ENCODE results near the gene FBH1. TPM values are rescaled to one million over a fixed set of nuclear protein-coding genes. Genes with fewer than 3 reads are reported as not detected.
"Not testable (repeated sequence)": the region's sequence is repeated elsewhere in the genome, so short reads cannot be mapped to it uniquely, and the experiment has no call there.

The FBH1 gene
- total RNA-seq, 1 donor from 2014 or later = 67.1 TPM

DNA sequence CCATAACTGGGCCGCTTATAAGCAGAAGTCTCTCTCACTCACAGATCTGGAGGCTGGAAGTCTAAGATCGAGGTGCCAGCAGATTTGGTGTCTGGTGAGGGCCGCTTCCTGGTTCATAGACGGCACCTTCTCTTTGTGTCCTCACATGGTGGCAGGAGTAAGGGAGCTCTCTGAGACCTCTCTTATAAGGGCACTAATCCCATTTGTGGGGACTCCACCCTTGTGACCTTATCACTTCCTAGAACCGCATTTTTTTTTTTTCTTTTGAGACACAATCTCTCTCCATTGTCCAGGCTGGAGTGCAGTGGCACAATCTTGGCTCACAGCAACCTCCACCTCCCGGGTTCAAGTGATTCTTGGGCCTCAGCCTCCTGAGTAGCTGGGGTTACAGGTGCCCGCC is 8.1 kb downstream of the FBH1 start:
- intact Hi-C loops (cut with micrococcal nuclease) = loop anchor here (10.0 kb wide), 1 partner anchor 603 kb away; no protein-coding TSS in a partner anchor

DNA sequence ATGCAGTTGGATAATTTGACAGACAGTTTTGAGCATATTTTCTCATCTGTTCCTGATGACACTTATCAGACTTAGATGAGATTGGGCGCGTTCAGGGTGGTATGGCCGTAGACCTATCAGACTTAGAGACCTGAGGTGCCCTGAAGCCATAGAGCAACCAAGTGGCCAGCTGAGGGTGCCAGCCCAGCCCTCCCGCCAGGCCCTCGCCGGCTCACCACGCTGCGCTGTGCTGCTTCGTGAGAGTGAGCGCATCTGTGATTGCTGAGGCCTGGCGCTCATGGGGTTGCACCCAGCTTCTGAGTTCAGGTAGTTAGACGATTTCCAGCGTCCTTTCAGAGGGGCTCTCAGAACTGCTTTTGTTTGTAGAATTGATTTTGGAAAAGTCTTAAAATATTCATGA is 10.2 kb downstream of the FBH1 start:
- intact Hi-C loops (cut with micrococcal nuclease) = no loop called here

DNA sequence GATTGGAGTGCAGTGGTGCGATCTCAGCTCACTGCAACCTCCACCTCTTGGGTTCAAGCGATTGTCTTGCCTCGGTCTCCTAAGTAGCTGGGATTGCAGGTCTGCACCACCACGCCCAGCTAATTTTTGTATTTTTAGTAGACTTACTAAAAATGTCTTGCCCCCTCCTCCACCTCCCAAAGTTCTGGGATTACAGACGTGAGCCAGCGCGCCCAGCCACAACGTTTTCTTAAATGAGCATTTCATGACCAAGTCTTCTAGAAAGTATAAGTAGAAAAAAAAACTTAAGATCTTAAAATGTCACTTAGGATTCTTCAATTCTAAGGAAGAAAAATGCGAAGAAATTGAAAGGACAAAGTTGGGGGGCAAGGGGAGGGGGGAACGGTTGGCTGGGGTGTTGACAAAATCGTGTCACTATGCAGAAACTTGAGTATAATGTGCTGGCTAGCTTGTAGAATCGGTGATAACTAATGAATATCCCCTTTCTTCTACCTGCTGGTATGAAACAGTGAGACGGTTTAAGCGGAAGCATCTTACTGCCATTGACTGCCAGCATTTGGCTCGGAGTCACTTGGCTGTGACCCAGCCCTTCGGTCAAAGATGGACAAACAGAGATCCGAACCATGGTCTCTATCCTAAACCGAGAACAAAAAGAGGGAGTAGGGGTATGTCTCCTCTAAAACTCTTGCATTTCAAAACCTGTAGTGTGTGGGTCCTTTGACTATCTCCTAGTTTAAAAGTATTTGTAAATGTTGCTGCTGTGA is 12.7 kb downstream of the FBH1 start:
- intact Hi-C loops (cut with micrococcal nuclease) = no loop called here

DNA sequence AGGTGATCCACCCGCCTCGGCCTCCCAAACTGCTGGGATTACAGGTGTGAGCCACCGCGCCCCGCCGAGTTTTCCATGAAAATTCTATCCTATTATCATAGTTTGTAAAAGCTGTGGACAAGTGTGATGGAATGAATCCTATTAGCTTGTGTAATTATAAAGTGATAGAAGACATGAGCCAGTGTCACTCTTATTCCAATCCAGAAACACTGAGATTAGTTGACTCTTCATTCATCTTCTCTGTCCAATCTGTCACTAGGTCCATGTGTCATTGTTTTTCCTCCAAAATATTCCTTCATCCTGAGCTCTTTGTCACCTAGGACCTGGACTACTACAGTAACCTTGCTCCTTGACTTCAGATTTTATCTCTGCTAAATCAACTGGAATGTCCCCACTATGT is 13.5 kb downstream of the FBH1 start:
- intact Hi-C loops (cut with micrococcal nuclease) = no loop called here

DNA sequence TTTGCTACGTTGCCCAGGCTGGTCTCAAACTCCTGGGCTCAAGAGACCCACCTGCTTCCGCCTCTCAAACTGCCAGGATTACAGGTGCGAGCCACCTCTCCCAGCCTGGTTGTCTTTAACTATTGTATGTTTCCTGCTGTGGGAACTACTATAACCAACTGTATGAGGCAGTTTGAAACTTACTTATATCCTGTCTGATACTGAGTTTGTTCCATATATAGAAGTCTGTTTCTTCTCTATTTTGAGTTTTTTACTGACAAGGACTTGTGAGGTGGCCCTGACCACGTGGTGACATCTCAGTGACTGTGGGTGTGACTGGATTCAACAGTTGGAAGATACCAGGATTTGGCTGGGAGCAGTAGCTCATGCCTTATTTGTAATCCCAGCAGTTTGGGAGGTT is 14.2 kb downstream of the FBH1 start:
- intact Hi-C loops (cut with micrococcal nuclease) = no loop called here

DNA sequence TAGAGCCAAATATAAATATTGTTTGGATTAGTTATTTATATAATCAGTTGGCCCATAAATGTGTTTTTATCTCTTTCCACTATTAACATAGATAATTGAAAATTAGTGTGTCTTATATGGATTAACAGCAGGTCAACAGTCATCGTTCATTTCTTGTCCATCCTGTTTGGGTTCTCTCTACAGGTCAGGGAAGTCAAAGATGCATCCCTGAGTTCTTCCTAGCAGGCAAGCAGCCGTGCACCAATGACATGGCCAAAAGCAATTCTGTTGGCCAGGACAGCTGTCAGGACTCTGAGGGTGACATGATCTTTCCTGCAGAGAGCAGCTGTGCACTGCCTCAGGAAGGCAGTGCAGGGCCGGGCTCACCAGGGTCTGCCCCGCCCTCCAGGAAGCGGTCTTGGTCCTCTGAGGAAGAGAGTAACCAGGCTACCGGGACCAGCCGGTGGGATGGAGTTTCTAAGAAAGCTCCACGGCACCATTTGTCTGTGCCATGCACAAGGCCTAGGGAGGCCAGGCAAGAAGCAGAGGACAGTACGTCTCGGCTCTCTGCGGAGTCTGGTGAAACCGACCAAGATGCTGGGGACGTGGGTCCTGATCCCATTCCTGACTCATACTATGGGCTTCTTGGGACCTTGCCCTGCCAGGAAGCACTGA is 15.9 kb downstream of the FBH1 start:
- intact Hi-C loops (cut with micrococcal nuclease) = no loop called here

DNA sequence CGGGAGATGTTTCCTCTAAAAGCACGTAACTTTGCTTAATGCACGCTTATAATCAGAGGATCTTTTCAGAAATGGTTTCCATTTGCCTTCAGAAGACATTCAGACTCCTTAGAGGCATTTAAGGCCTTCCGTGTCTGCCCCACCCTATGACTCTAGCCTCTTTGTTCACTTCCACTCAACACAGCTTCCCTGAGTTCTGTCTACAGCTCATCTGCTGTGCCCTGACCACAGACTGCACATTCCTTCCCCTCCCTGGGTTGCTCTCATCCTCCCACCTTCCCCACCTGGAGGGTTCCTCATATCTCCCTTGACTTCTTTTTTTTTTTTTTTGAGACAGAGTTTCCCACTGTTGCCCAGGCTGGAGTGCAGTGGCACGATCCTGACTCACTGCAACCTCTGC is 16.6 kb downstream of the FBH1 start:
- intact Hi-C loops (cut with micrococcal nuclease) = no loop called here

DNA sequence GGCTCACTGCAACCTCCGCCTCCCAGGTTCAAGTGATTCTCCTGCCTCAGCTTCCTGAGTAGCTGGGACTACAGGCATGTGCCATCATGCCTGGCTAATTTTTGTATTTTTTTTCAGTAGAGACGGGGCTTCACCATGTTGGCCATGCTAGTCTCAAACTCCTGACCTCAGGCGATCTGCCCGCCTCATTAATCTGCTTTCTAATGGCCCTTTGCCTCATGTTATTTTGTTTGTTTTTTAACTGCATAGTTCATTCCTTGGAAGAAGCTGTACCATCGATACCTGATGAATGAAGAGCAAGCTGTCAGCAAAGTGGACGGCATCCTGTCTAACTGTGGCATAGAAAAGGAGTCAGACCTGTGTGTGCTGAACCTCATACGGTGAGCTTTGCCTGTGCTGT is 18.6 kb downstream of the FBH1 start:
- intact Hi-C loops (cut with micrococcal nuclease) = not testable (repeated sequence)

DNA sequence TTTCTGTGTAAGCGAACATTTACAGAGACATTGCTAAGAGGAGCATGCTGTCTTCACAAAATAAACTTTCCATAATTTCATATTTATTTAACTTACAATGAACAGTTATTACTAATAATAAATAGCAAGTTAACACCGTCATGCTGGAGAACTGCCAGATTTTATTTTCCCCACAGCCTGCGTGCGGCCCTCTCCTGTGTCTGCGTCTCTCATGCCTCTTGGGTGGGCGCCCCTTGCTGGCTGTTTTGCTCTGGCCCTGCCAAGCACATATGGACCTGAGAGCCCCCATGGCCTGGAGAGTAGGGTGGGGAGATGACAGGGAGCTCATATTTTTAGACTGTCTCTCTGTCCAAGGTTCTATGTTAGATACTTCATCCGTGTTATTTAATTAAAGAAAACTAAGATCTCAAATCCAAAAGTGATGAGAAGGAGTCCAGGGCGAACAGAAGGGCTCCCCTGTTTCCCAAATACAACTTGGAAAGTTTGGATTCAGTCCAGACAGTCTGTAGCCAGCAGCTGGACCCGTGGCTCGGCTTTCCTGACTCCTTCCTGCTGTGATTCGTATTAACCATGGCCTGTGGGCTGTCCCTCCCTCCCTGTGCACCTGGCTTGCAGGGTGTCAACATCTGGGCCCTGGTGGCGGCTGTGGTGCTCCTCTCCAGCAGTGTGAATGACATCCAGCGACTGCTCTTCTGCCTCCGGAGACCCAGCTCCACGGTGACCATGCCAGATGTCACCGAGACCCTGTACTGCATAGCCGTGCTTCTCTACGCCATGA is 20.5 kb downstream of the FBH1 start:
- intact Hi-C loops (cut with micrococcal nuclease) = no loop called here

DNA sequence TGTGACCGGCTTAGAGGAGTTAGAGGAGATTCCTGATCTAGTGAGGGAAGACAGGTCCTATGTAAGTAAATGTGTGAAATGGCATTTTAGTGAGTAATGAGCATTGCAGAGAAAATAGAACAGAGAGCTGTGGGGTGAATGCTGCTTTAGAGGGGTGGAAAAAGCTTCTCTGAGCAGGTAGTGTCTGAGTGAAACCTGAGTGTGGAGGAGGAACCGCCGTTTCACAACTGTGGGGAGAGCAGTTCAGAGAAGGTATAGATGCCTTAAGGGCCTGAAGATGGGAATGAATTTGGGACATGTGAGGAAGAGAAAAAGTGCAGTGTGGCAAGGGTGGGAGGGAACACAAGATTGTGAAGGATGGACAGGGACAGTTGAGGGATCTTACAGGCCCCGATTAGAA is 21.6 kb downstream of the FBH1 start:
- intact Hi-C loops (cut with micrococcal nuclease) = no loop called here

DNA sequence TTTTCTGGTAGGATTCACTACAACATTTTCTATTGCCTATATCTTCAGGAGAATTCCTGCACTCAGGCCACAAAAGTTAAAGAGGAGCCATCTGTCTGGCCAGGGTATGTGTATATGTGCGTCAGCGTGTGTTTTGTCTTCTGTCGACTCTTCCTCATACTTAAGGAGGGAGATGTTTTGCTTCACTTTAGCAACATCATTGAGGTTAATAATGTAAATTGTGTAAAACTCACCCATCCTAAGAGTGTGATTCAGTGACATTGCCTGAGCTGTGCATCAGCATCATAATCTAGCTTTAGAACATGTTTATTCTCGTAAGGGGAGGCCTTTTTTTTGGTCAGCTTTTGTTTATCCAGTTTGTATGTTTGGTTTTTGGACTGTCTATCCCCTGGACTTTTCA is 23.7 kb downstream of the FBH1 start:
- intact Hi-C loops (cut with micrococcal nuclease) = no loop called here

DNA sequence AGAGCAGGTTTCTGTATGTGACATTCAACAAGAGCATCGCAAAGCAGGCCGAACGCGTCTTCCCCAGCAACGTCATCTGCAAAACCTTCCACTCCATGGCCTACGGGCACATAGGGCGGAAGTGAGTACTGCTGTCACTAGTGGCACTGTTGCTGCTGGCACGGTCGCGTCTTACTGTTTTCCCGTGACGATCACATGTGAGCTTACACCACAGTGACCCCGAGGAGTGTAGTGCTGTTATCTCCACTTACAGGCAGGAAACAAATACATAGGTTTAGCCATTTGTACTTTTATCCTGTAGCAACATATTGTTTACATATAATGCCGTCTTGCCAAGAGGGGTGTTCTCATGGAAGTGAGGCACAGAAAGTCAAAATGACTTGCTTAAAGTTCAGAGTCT is 25.4 kb downstream of the FBH1 start:
- intact Hi-C loops (cut with micrococcal nuclease) = no loop called here

DNA sequence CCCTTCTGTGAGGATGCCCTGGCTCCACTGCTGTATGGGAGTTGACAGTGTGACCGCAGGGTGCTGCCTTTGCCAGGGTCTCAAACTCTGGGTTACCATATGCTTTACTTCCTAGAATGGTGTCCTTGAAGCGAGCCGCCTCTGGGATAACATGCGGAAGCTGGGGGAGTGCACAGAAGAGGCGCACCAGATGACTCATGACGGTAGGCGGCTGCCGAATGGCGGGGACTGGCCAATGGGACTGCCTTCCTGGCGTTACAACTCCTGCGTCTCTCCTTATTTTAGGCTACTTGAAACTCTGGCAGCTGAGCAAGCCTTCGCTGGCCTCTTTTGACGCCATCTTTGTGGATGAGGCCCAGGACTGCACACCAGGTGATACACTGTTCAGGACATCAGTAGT is 27.3 kb downstream of the FBH1 start:
- intact Hi-C loops (cut with micrococcal nuclease) = no loop called here

DNA sequence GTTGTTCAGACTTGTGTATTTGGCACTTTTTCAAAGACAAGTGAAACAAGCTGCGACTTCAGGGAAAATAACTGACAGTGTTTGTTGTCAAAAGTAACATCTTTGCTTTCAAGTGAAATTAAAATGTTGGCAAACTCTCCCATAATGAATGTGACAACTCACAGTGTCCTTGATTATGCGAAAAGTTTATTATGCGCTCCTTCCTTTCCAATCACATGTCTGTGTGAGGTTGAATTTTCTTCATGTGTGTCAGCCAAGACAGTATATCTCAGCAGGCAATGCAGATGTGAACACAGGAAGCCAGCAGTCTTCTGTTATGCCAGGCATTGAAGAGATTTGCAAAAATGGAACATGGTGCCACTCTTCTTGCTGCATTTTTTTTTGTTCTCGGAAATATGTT is 28.7 kb downstream of the FBH1 start:
- intact Hi-C loops (cut with micrococcal nuclease) = no loop called here

DNA sequence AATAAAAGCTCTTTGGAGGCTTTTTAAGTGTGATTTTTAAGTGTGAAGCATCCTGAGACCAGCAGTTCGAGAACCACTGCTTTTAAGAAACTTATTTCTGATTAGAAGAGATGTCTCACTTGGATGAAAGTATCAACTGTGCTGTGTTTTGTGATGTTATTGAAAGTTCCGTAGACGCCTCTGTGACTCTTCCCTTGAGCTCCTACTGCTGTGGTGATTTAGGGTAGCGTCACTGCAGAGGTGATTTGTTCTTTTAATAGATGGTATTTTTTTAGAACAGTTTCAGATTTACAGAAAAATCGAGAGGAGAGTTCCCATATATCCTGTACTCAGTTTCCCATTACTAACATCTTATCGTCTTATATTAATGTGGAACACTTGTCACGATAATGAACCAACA is 29.5 kb downstream of the FBH1 start:
- intact Hi-C loops (cut with micrococcal nuclease) = no loop called here

DNA sequence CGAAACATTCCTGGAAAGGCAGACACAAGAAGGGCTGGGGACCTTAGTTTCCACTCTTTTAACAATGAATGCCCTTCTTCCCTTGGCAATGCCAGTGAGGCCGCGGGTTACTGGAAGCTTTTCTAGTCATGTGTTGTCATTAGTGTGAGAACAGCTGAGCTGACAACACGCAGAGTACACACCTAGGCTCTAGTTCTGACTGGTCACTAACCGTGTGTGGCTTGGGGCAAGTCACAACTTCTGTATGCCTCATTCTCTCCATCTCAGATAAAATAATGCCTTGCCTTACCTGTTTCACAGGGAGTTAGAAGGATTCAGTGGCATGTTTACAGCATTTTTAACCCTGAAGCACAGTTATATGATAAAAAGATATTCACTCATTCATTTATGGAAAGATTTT is 31.7 kb downstream of the FBH1 start:
- intact Hi-C loops (cut with micrococcal nuclease) = no loop called here

DNA sequence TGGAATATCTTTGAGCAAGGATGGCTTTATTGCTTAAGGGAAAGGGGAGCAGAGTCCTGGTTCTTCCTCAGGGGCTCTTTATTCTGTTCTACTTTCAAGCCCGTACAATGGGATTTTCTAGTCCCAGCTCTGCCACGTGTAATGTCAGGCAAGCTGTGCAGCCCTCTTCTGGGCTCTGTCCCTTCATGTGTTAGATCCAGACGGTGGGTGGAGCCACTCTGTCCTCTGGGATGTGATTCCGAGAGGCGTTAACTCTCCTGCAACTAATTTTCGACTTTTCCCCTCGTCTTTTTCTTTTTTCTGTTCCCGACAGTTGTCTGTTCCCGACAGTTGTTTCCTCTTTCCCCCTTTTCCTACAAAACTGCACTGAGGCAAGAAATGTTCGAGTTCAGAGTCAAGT is 34.8 kb downstream of the FBH1 start:
- intact Hi-C loops (cut with micrococcal nuclease) = no loop called here

DNA sequence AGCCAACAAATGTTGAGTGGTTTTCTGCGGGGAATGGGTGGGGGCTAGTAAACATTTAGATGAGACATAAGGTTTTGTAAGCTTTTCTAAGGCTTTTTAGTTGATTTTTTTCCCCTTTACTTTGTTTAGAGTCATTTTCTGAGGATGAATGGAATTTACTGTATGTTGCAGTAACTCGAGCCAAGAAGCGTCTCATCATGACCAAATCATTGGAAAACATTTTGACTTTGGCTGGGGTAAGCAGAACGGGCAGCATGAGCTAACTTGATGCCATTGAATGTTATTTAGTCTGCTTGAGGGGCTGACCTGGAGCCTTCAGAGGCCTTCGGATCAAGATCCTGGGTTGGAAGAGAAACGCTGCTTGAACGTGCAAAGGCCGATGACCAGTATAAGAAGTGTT is 37.3 kb downstream of the FBH1 start:
- intact Hi-C loops (cut with micrococcal nuclease) = no loop called here

DNA sequence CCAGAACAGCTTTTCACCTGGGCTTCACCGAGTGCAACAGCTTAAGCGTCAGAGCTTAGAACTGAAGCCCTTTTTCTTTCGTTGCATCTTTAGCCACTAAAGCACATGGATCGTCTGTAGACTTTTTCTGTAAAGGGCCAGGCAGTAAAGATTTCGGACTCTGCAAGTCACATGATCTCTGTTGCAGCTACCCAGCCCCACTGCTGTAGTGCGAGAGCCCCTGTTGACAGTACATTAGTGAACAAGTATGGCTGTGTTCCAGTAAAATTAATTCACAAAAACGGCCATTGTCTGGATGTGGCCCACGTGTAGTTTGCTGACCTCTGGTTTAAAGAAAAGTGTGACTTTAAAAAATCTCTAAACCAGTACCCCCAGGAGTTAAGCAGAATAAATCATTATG is 39.4 kb downstream of the FBH1 start:
- intact Hi-C loops (cut with micrococcal nuclease) = no loop called here

DNA sequence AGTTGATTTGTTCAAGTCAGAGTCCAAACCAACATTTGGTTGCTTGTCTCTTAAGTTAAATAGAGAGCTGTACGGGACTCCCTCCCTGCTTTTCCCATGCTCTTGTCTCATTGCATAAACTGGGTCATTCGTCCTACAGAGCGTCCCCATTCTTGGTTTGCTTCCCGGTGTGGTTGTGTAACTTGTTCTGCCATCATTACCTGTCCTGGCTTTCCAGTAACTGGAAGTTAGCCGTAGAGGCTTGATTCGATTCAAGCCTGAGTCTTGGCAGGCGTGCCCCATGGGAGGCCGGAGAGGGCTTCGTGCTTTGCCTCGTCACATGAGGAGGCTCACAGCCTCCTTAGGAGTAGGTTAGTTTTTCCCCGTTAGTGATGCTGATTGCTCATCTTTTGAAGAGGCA is 40.2 kb downstream of the FBH1 start:
- intact Hi-C loops (cut with micrococcal nuclease) = no loop called here

DNA sequence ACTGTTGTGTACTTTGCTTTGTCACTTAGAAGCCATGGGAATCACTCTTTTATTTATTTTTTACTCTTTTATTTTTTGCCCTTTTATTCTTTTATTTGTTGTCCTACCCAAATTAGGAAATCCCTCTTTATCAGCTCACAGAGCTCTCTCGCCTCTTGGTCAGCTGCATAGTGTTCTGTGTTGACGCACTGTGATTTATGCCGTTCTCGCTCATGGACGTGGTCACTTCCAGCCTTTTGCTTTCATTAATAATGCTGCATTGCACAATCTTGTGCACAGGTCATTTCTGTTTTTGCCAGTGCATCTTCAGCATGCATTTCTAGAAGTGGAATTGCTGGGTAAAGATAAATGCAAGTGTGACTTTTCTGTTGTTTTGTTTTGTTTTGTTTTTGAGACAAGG is 42.3 kb downstream of the FBH1 start:
- intact Hi-C loops (cut with micrococcal nuclease) = no loop called here

DNA sequence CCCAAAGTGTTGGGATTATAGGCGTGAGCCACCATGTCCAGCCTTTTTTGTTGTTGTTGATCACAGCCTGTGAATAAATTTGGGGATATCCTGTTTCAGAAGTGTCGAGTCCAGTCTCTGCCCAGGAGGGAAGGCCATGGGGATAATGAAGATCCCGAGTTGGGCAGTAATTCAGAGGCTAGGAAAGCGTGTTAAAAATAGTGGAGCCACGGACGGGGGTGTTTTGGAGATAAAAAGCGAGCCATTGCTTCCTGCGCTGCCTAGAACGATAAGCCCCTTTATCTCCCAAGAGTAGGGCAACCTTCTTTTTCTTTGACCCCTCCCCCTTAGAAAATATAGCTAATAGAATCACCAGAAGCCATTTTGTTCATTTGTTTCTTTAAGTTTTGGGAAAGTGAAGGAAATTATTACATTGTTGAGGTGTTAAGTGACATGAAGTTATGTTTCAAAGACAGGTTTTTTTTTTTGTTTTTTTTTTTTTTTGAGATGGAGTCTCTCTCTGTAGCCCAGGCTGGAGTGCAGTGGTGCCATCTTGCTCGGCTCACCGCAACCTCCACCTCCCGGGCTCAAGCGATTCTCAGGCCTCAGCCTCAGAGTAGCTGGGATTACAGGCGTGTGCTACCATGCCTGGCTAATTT is 44.0 kb downstream of the FBH1 start:
- intact Hi-C loops (cut with micrococcal nuclease) = no loop called here

All from T-helper 1 cell treated with Interleukin-12 subunit alpha and Interleukin-12 subunit beta and Interleukin-4 antibody, amounts not matched to agents 30 ng/mL and 1 ng/mL, for 36 hours (primary cell).